ENCODE measurements around the gene PRKCZ. TPM values are rescaled to one million over a fixed set of nuclear protein-coding genes. Genes with fewer than 3 reads are reported as not detected.

Gene PRKCZ
- total RNA-seq, 1 donor from 2014 or later: 28.1 TPM

DNA sequence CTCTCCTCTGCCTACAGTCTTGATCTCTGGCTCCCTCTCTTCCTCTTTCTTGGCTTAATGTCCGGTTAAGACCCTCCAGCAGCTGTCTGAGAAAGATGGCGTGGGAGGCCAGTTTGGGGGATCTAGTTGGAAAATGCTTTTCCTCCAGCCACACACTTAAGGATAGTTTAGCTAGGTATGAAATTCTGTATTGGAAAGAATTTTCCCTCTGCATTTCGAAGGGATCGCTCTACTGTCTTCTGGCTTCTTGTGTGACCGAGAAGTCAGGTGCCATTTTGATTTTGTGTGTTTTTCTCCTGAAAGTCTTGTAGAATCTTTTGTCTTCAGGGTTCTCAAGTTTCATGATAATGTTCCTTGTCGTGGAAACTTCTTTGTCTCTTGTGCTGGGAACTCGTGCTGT is 28.0 kb downstream of the PRKCZ start:
- no peak for TF ChIP-seq CTCF (conservative IDR thresholded peaks at IDR 0.05; ENCODE audit: low read depth, low read length)
- H3K4me3 ChIP-seq (ENCODE audit: low read depth, low read length): no peak overlapping the region
- no peak for DNase-seq (ENCODE audit: low read depth)

DNA sequence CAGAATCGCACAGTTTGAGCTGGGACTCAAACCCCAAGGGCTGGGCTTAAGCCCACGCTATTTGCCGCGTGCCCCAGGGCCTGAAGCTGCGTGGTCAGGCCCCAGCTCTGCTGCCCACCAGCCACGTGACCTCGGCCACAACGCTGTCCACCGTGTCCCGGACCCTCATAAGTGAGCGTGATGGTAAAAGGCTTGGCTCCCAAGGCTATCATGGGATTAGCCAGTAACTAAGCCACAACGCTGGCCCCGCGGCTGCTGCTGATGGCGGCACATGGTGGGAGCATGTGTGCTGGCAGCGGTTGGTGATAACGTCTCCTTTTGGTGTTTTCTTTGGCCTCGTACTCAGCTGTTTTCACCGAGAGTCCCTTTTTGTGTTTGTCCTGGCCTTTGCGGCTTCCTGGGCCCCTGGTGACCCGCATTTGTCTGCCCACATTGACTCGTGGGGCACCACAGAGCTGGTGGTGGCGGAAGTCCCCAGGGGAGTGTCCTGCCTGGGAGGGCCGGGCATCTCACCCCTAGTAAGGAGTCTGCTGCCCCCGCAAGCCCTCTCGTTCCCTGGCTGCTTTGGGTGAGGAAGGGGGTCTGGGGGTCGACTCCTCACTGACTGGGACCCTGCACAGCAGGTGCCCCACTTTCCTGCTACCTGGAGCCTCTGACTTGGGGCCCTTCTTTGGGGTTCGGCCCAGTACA is 29.3 kb downstream of the PRKCZ start:
- no peak for TF ChIP-seq CTCF (conservative IDR thresholded peaks at IDR 0.05; ENCODE audit: low read depth, low read length)
- DNase-seq (ENCODE audit: low read depth): no peak
- no peak overlapping the region for H3K4me3 ChIP-seq (ENCODE audit: low read depth, low read length)

- H3K4me3 ChIP-seq (ENCODE audit: low read depth, low read length): no peak overlapping the region
- TF ChIP-seq CTCF (conservative IDR thresholded peaks at IDR 0.05; ENCODE audit: low read depth, low read length): no peak
- DNase-seq (ENCODE audit: low read depth): no peak
Observed at GRCh38 chr1:2080140-2080539, 29.9 kb downstream of the PRKCZ start.

DNA sequence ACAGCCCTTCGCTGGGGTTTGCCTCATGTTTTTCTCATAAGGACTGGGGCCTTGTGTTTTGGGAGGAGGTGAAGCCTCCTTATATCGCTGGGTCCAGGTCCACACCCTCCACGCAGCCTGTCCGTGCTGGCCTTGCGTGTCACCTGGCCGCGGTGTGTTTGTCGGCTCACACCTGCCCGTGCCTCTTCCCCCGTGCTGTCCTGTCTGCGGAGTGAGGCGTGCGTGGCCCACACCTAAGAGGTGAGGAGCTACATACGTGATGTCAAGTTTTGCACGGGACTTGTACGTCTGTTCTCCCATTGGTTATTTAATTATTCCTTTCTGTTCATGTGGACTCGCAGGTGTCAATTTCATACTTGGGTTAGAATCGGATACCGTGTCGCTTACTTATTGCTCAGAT is 30.7 kb downstream of the PRKCZ start:
- no peak for TF ChIP-seq CTCF (conservative IDR thresholded peaks at IDR 0.05; ENCODE audit: low read depth, low read length)
- no peak for DNase-seq (ENCODE audit: low read depth)
- H3K4me3 ChIP-seq (ENCODE audit: low read depth, low read length): no peak overlapping the region

DNA sequence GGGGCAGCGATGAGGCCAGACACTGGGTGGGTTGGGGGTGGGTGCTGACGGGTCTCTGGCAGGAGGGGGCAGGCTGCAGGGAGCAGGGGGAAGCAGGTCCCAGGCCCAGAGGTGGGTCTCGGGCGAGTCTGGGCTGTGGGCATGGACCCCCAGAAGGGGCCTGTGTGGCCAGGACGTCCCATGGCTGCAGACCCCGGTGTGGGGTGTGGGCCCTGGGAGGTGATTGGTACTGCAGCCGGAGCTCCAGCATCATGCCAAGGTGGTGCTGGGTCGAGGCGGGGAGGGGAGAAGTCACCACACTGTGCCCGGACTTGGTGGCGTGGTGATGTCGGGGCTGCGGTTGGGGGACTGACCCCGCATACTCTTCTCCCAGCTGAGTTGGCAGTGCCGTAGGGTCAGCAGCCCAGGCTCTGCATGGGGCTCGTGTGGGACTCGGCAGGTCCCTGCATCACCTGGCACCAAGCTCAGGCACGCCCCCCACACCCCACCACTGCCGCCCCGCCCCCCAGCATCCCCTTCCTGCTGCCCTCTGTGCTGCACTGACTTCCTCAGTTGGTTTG is 31.2 kb downstream of the PRKCZ start:
- DNase-seq (ENCODE audit: low read depth): no peak
- no peak overlapping the region for H3K4me3 ChIP-seq (ENCODE audit: low read depth, low read length)
- TF ChIP-seq CTCF (conservative IDR thresholded peaks at IDR 0.05; ENCODE audit: low read depth, low read length): no peak

GRCh38 chr1:2082064-2082463 is 31.9 kb downstream of the PRKCZ start:
- no peak for TF ChIP-seq CTCF (conservative IDR thresholded peaks at IDR 0.05; ENCODE audit: low read depth, low read length)
- no peak for DNase-seq (ENCODE audit: low read depth)
- H3K4me3 ChIP-seq (ENCODE audit: low read depth, low read length): no peak overlapping the region

DNA sequence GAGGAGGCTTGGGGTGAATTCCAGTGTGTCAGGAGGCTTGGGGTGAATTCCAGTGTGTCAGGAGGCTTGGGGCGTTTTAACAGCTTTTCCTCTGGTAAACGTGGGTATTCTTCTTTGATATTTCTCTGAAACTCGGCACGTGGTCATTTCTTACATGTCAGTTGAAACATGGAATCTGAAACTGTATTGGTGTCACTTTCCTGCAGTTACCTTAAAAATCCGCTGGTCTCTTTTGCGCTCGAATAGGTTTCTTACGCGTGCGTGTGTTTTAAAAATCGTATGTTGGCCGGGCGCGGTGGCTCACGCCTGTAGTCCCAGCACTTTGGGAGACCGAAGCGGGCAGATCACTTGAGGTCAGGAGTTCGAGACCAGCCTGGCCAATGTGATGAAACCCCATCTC is 33.5 kb downstream of the PRKCZ start:
- DNase-seq (ENCODE audit: low read depth): no peak
- H3K4me3 ChIP-seq (ENCODE audit: low read depth, low read length): no peak overlapping the region
- no peak for TF ChIP-seq CTCF (conservative IDR thresholded peaks at IDR 0.05; ENCODE audit: low read depth, low read length)

All from epithelial cell of proximal tubule (primary cell).